ENCODE data around the gene PNPLA3. TPM values are rescaled to one million over a fixed set of nuclear protein-coding genes. Genes with fewer than 3 reads are reported as not detected.

Gene PNPLA3
- total RNA-seq, 1 experiment from 2014 or later = 17.5 TPM

DNA sequence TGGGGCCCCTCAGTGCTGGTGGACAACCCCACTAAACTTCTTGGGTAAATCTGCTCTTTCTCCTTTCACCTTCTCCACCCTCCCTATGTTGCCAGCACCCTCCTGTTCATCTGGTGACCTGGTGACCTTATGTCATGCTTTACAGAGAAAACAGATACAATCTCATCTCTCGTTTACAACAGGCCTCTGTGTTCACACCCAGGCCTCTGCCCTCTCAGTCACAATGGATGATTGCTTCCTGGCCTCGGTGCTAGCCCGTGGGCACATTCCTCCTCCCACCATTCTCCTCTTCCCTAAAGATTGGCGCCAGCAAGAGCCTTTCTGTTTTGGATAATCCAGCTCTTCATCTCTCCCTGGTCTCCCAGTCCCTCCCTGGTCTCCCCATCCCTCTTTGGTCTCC lies 12.3 kb upstream of the PNPLA3 start:
- no peak for DNase-seq
- H3K23me2 ChIP-seq (ENCODE audit: insufficient read length, low read depth, low read length, poor library complexity, severe bottlenecking) = no peaks in the 10 kb centered on the region
- H3K4me1 ChIP-seq (ENCODE audit: insufficient read depth, low read length) = no peaks in the 10 kb centered on the region
- no peak overlapping the region for H3K9ac ChIP-seq (ENCODE audit: extremely low read depth, insufficient read length, low read length)
- H3T11ph ChIP-seq (ENCODE audit: low read length) = no peak overlapping the region
- no peak overlapping the region for H3K27ac ChIP-seq (ENCODE audit: insufficient read length, low read depth, low read length)
- H2BK15ac ChIP-seq (ENCODE audit: low read depth, low read length) = no peak overlapping the region
- H3K9me3 ChIP-seq (ENCODE audit: control insufficient read depth, low read depth, low read length) = no peaks in the 10 kb centered on the region
- no peaks in the 10 kb centered on the region for H3K79me1 ChIP-seq (ENCODE audit: insufficient read depth, low read depth, low read length, poor library complexity, severe bottlenecking)
- H3K36me3 Mint-ChIP-seq (ENCODE audit: insufficient read depth in 1 of 3, low read depth in 3 of 3) = peaks cover 0 to 16% (median 9%) of the 10 kb centered on the region in 3 experiments; a peak in 4 of 7 replicates
- H2AFZ ChIP-seq (ENCODE audit: low read length) = no peak overlapping the region
- H3K56ac ChIP-seq (ENCODE audit: insufficient read length, low read depth, low read length) = no peak overlapping the region
- H2BK20ac ChIP-seq (ENCODE audit: low read depth, low read length, poor library complexity, severe bottlenecking) = no peak overlapping the region
- H3K27ac Mint-ChIP-seq = no peak overlapping the region
- H2BK120ac ChIP-seq (ENCODE audit: low read depth, low read length, poor library complexity, severe bottlenecking) = no peak overlapping the region
- H2AK5ac ChIP-seq (ENCODE audit: insufficient read length, low read length) = no peak overlapping the region
- H4K5ac ChIP-seq (ENCODE audit: insufficient read length, low read depth, low read length) = no peak overlapping the region
- no peak overlapping the region for H3K23ac ChIP-seq (ENCODE audit: insufficient read length, low read depth, low read length)
- no peak overlapping the region for H3K4me2 ChIP-seq (ENCODE audit: insufficient read depth, insufficient read length, low read length)
- no peak overlapping the region for H4K91ac ChIP-seq (ENCODE audit: insufficient read length, low read depth, low read length)
- peaks cover 11 to 19% of the 10 kb centered on the region in 2 experiments; a peak in 3 of 5 replicates for H3K9me3 Mint-ChIP-seq
- no peak overlapping the region for H3K4me3 Mint-ChIP-seq
- H4K8ac ChIP-seq (replicated peaks; ENCODE audit: insufficient read length, low read depth, low read length) = no peak overlapping the region
- H2BK5ac ChIP-seq (ENCODE audit: insufficient read length, low read length) = no peak overlapping the region
- H3K4ac ChIP-seq (ENCODE audit: low read depth, low read length) = no peak overlapping the region
- H3K27me3 ChIP-seq (ENCODE audit: insufficient read depth, low read length) = no peaks in the 10 kb centered on the region
- WGBS (ENCODE audit: extremely low coverage, insufficient read length, low lambda C conversion rate) = no CpG with 5 or more reads among the region's 4 CpGs
- no peaks in the 10 kb centered on the region for H4K20me1 ChIP-seq (ENCODE audit: control insufficient read depth, insufficient read depth, insufficient read length)
- no peak overlapping the region for H2BK12ac ChIP-seq (ENCODE audit: insufficient read length, low read depth, low read length)
- H3K14ac ChIP-seq (ENCODE audit: insufficient read depth, low read length) = no peak overlapping the region
- H3K79me2 ChIP-seq (ENCODE audit: insufficient read depth, low read length) = no peaks in the 10 kb centered on the region
- peaks cover 40% of the 10 kb centered on the region for H3K27me3 Mint-ChIP-seq (ENCODE audit: low read depth)
- TF ChIP-seq, protein P1, sequence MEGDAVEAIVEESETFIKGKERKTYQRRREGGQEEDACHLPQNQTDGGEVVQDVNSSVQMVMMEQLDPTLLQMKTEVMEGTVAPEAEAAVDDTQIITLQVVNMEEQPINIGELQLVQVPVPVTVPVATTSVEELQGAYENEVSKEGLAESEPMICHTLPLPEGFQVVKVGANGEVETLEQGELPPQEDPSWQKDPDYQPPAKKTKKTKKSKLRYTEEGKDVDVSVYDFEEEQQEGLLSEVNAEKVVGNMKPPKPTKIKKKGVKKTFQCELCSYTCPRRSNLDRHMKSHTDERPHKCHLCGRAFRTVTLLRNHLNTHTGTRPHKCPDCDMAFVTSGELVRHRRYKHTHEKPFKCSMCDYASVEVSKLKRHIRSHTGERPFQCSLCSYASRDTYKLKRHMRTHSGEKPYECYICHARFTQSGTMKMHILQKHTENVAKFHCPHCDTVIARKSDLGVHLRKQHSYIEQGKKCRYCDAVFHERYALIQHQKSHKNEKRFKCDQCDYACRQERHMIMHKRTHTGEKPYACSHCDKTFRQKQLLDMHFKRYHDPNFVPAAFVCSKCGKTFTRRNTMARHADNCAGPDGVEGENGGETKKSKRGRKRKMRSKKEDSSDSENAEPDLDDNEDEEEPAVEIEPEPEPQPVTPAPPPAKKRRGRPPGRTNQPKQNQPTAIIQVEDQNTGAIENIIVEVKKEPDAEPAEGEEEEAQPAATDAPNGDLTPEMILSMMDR (conservative IDR thresholded peaks at IDR 0.05) = no peak
- H3K18ac ChIP-seq (ENCODE audit: insufficient read length, low read depth, low read length) = no peak overlapping the region
- peaks cover 16 to 30% of the 10 kb centered on the region in 2 experiments for H3K4me1 Mint-ChIP-seq
